CD4-positive, alpha-beta T cell (primary cell): Measurements from ENCODE around the gene PITX3. TPM values are rescaled to one million over a fixed set of nuclear protein-coding genes. Genes with fewer than 3 reads are reported as not detected.

Experiments used
- ATAC-seq: fragments of 200-7000 bp; cut with Tn5 transposase; one replicate; pipeline ENCODE4 v1.10.0; 2022; ENCODE audit warnings: mild to moderate bottlenecking; ENCODE audit not compliant: poor library complexity
- CTCF ChIA-PET: fragments of 350-600 bp; sonication (Branson Sonifier 250); formaldehyde crosslinking; loops from one replicate; lab custom pipeline; 2021; ENCODE audit warnings: antibody characterized with exemption, inconsistent platforms; lab: Charles Lee
- POLR2A ChIA-PET: fragments of 350-600 bp; sonication (Branson Sonifier 250); formaldehyde crosslinking; loops from one replicate; lab custom pipeline; 2021; ENCODE audit warnings: antibody characterized with exemption, inconsistent platforms; lab: Charles Lee
- DNase-seq, 14 experiments: peaks; one replicate each; pipeline ENCODE4 v3.0.0-alpha.2; 2013 to 2020; ENCODE audit warnings: mixed read lengths in 2 of 14
- H3K27ac ChIP-seq, 2 donors: one replicate each; pipeline versions ENCODE4 v1.5.1 to v1.7.0; 2013; ENCODE audit warnings: low read length in 2 of 2, low read depth in 1 of 2, mild to moderate bottlenecking in 1 of 2
- H3K27me3 ChIP-seq, 2 experiments: 1 replicate in 1 of 2; 2 replicates in 1 of 2; pipeline versions ENCODE4 v1.6.1 to v1.7.0; 2013; ENCODE audit warnings: low read length in 2 of 2, control low read depth in 1 of 2, mild to moderate bottlenecking in 1 of 2, moderate library complexity in 1 of 2; ENCODE audit not compliant: insufficient read depth in 2 of 2, control insufficient read depth in 1 of 2
- H3K36me3 ChIP-seq: one replicate; pipeline ENCODE4 v1.6.1; 2013; ENCODE audit warnings: low read length, control low read depth; ENCODE audit not compliant: insufficient read depth
- H3K4me1 ChIP-seq: one replicate; pipeline ENCODE4 v1.6.1; 2013; ENCODE audit warnings: low read length, control low read depth; ENCODE audit not compliant: insufficient read depth
- H3K4me3 ChIP-seq: one replicate; pipeline ENCODE4 v1.5.1; 2013; ENCODE audit warnings: mild to moderate bottlenecking, low read length, moderate library complexity
- H3K9me3 ChIP-seq, 2 experiments: 1 replicate in 1 of 2; 2 replicates in 1 of 2; pipeline versions ENCODE4 v1.6.1 to v1.7.0; 2013; ENCODE audit warnings: low read length in 2 of 2, mild to moderate bottlenecking in 2 of 2, control low read depth in 1 of 2, moderate library complexity in 1 of 2; ENCODE audit not compliant: control insufficient read depth in 1 of 2, insufficient read depth in 1 of 2
- H3K27ac Mint-ChIP-seq: one replicate; pipeline ENCODE4 v1.8.0; 2020; ENCODE audit warnings: mixed read lengths
- H3K27me3 Mint-ChIP-seq: one replicate; pipeline ENCODE4 v1.8.0; 2021; ENCODE audit warnings: mixed read lengths
- H3K36me3 Mint-ChIP-seq: one replicate; pipeline ENCODE4 v1.8.0; 2021; ENCODE audit warnings: low read depth, mixed read lengths
- H3K4me1 Mint-ChIP-seq: one replicate; pipeline ENCODE4 v1.8.0; 2021; ENCODE audit warnings: low read depth, mixed read lengths
- H3K4me3 Mint-ChIP-seq: one replicate; pipeline ENCODE4 v1.8.0; 2020; ENCODE audit warnings: mild to moderate bottlenecking, mixed read lengths
- H3K9me3 Mint-ChIP-seq: one replicate; pipeline ENCODE4 v1.8.0; 2020; ENCODE audit warnings: mixed read lengths
- CTCF ChIP-seq: fragments of 200-600 bp; IDR thresholded peaks from one replicate; pipeline ENCODE4 v1.8.0; 2022; ENCODE audit warnings: antibody characterized with exemption, mild to moderate bottlenecking
- intact Hi-C, 2 experiments: fragments of 100-400 bp; cut with DNase I in 1 of 2; cut with micrococcal nuclease in 1 of 2; formaldehyde crosslinking; loops; one replicate each; pipeline versions ENCODE4 v1.15.1 to v1.9.0; 2023 to 2025; cut with DNase I, micrococcal nuclease
- total RNA-seq, 174 experiments: library from RNA in 2 of 174; stranded (reverse) in 2 of 174; gene quantifications; one replicate each; pipeline ENCODE4 v1.2.3 and lab custom pipeline; 2021 to 2026

The PITX3 gene
- total RNA-seq, 2 experiments from 2014 or later = not detected

DNA sequence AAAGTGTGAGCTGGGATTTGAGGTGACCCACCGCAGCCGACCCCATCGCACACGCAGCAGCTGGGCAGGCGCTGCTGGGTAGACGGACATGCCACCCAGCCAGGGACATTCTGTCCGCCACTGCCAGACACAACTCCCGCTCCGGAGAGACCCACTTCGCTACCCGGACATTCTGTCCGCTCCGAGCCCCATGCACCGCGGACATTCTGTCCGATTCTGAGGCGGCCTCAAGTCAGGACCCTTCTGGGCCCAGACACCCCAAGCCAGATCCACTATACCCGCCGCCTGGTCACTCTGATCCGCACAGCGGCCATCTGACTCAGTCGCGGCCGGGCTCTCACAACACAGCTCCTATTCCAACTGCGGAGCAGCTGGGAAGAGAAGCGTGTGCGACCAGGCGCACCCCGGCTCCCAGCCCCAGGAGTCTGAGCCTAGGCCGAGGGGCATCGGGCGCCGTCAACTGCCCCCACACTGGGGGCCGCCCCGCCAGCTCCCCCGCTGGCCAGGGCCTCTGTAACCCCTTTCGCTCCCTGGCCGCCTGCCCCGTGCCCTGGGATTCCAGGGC lies 763 bp downstream of the PITX3 start:
- H3K4me1 ChIP-seq = peaks cover 29% of the 10 kb centered on the region
- Mint-ChIP-seq H3K4me1 (peaks cover 27% of the 10 kb centered on the region), H3K36me3 (peaks cover 6% of the 10 kb centered on the region), H3K27me3 (peaks cover 70% of the 10 kb centered on the region), H3K9me3 (no peaks in the 10 kb centered on the region), H3K27ac (no peak overlapping the region), H3K4me3 (peak overlapping the region; percentile 52)
- CTCF ChIA-PET = interaction anchor here (3.6 kb wide), 1 partner anchor 10 kb away, joined by 35 read pairs; no protein-coding TSS in a partner anchor
- ATAC-seq (no peak), DNase-seq (no peak)
- no peak for TF ChIP-seq CTCF
- peaks cover 0 to 9% of the 10 kb centered on the region in 2 experiments for H3K9me3 ChIP-seq
- H3K4me3 ChIP-seq = peak overlapping the region; percentile 41
- POLR2A ChIA-PET = interaction anchor here (0.6 to 1.9 kb wide), 2 partner anchors 10 to 92 kb away, joined by 3 to 13 read pairs; no protein-coding TSS in a partner anchor
- no peaks in the 10 kb centered on the region for H3K36me3 ChIP-seq
- peaks cover 28 to 29% of the 10 kb centered on the region in 2 experiments for H3K27me3 ChIP-seq
- H3K27ac ChIP-seq = no peak overlapping the region
- intact Hi-C loops = loop anchor here in 1 of 2 experiments (5.0 kb wide), 3 partner anchors 88 to 888 kb away; partner anchors contain the start of genes ACTR1A, BTRC, NOLC1 and SUFU

- Histone ChIP-seq H3K27ac (no peak overlapping the region), H3K4me1 (peaks cover 21% of the 10 kb centered on the region), H3K9me3 (peaks cover 0 to 9% of the 10 kb centered on the region in 2 experiments), H3K36me3 (no peaks in the 10 kb centered on the region), H3K4me3 (no peak overlapping the region), H3K27me3 (peaks cover 26 to 30% of the 10 kb centered on the region in 2 experiments)
- ATAC-seq = no peak
- H3K27ac Mint-ChIP-seq = no peak overlapping the region
- H3K4me1 Mint-ChIP-seq = peaks cover 13% of the 10 kb centered on the region
- ChIA-PET CTCF (interaction anchor here (1.2 kb wide), 1 partner anchor 124 kb away, joined by 3 read pairs; no protein-coding TSS in a partner anchor), POLR2A (no interaction called here)
- intact Hi-C loops = no loop called here
- TF ChIP-seq CTCF = no peak
- H3K9me3 Mint-ChIP-seq = no peaks in the 10 kb centered on the region
- H3K4me3 Mint-ChIP-seq = no peak overlapping the region
- peaks cover 74% of the 10 kb centered on the region for H3K27me3 Mint-ChIP-seq
- no peak for DNase-seq
- no peaks in the 10 kb centered on the region for H3K36me3 Mint-ChIP-seq
These were observed 3.5 kb downstream of the PITX3 start for GRCh38 chr10:102237711-102238252.

DNA sequence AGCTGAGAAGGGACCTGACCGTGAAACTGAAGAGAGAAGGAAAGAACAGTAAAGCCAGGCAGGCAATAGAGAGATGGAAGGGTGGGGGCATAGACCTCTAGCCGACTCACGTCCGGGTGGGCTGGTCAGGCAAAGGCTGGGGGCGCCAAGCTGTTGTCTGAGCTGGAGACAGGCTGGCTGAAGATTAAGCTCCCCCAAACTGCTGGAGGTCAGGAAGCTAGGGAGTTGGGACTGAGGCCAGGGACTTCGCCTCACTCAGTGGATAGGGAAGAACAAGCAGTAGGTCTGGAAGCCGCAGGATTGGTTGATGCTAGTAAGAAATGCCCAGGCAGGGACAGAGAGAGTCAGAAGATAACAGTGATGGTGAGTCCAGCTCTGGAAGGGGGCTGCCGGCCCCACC lies 5.3 kb downstream of the PITX3 start:
- Histone ChIP-seq H3K4me3 (no peak overlapping the region), H3K27ac (no peak overlapping the region), H3K27me3 (peaks cover 24 to 31% of the 10 kb centered on the region in 2 experiments), H3K36me3 (no peaks in the 10 kb centered on the region), H3K4me1 (peaks cover 17% of the 10 kb centered on the region), H3K9me3 (peaks cover 0 to 15% of the 10 kb centered on the region in 2 experiments)
- Mint-ChIP-seq H3K4me1 (peaks cover 6% of the 10 kb centered on the region), H3K9me3 (no peaks in the 10 kb centered on the region), H3K4me3 (no peak overlapping the region), H3K36me3 (no peaks in the 10 kb centered on the region), H3K27ac (no peak overlapping the region), H3K27me3 (peaks cover 71% of the 10 kb centered on the region)
- ChIA-PET POLR2A (no interaction called here), CTCF (interaction anchor here (1.1 kb wide), 1 partner anchor 14 kb away, joined by 3 read pairs; no protein-coding TSS in a partner anchor)
- ATAC-seq (no peak), DNase-seq (no peak)
- intact Hi-C loops = no loop called here
- TF ChIP-seq CTCF = no peak
